ENCODE measurements around the gene SIM1. TPM values are rescaled to one million over a fixed set of nuclear protein-coding genes. Genes with fewer than 3 reads are reported as not detected.

SIM1 gene
- total and polyA plus RNA-seq, 2 of the 8 experiments (the other 6 are each of a cell fraction or from before 2014, with no cell fraction given): 0.02 to 0.39 TPM

DNA sequence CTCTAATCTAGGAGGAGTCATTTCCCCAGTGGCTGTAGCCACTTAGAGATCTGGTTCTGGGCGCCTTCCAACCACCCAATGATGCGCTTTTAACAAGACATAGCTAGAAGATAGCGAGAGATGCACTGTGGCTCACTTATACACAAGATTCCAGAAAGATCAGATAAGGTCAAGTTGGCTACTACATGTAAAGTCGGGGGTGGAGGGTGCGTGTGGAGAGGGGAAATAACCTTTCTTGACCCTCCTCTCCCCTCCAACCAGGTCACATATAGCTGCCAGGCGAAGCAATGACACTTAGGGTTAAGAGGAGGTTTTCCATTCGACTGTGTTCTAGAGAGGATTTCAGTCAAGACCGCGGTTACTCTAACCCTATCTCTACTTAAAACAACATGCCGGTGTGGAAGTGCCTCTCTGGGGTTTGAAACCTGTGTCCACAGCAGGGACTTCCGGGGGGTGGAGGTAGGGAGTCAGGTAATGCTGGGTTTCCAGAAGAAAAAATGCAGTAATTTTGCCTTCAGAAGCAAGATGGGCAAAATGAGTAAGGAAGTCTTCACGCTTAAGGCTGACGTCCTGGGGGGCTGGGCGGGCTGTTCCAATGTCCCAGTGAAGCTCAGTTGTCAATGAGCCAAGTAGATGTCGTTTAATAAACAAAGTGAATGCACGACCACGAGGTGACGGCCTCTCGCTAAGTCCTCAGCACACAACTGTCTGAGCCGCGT, 1.8 kb upstream of the SIM1 start (continued):
- TF ChIP-seq KDM1A (IDR thresholded peaks at IDR 0.05; ENCODE audit: borderline replicate concordance, low read length) (no peak), CTCF (IDR thresholded peaks at IDR 0.05; ENCODE audit: control extremely low read depth in 1 of 3, insufficient read depth in 1 of 3, low read depth in 1 of 3, low read length in 3 of 3) (no peak), ASH2L (IDR thresholded peaks at IDR 0.05; ENCODE audit: low read length) (peak; percentile 12), NRF1 (IDR thresholded peaks at IDR 0.05; ENCODE audit: low read depth, low read length) (no peak), RNF2 (IDR thresholded peaks at IDR 0.05; ENCODE audit: borderline replicate concordance, low read depth, low read length, missing control alignments, poor library complexity, severe bottlenecking) (peak; percentile 42), TCF12 (IDR thresholded peaks at IDR 0.05; ENCODE audit: low read depth, low read length) (no peak), TEAD4 (IDR thresholded peaks at IDR 0.05; ENCODE audit: low read depth, low read length) (no peak), EP300 (IDR thresholded peaks at IDR 0.05; ENCODE audit: borderline replicate concordance in 1 of 2, low read depth in 2 of 2, low read length in 2 of 2) (no peak), TAF1 (IDR thresholded peaks at IDR 0.05; ENCODE audit: low read depth, low read length) (no peak), HDAC2 (IDR thresholded peaks at IDR 0.05; ENCODE audit: borderline replicate concordance in 1 of 2, low read depth in 2 of 2, low read length in 2 of 2) (no peak), SRF (IDR thresholded peaks at IDR 0.05; ENCODE audit: low read depth, low read length) (no peak)
